HG02981 (cell line): Measurements from ENCODE around the gene GALNT18.

ENCODE experiments used
- ATAC-seq: cut with Tn5 transposase; IDR thresholded peaks from one replicate; pipeline ENCODE4 v1.9.1; 2021; ENCODE audit warnings: mild to moderate bottlenecking, moderate library complexity; ENCODE audit not compliant: unreplicated experiment

GALNT18 gene

DNA sequence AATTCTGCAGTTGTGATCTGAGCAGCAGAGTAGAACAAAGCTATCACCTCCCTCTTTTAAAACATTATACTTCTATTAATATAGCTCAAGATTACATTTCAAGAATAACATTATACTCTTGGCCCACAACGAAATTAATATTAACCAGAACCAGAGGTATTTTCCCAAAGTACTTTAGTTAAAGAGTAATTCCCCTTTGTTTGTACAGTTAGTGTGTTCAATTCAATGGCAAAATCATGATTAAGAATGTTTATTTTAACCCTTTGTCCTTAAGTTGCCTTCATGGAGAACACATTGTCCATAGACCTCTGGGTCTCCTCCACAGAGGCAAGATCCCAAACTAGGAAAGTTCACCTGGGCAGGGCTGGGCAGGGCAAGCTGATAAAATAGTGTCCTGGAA is 180.7 kb downstream of the GALNT18 start:
- no peak for ATAC-seq

- no peak for ATAC-seq
Measured at GRCh38 chr11:11440144-11440543, 181.7 kb downstream of the GALNT18 start.

DNA sequence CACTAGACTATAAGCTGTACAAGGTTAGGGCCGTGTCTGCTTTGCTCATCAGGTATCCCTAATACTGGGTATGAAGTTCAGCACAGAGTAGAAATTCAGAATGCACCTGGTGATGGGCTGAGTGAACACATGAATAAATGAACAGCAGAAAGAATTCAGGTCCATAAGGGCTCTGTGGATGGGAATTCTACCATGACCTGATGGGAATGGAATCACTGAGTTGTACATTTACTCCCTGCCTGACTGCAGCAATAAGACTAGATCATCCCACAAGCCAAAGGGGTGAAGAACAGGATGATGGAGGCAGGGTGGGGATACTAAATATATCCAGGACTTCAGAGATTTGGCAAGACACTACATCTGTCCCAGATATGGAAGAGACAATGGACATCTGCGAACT is 182.2 kb downstream of the GALNT18 start:
- ATAC-seq: no peak

DNA sequence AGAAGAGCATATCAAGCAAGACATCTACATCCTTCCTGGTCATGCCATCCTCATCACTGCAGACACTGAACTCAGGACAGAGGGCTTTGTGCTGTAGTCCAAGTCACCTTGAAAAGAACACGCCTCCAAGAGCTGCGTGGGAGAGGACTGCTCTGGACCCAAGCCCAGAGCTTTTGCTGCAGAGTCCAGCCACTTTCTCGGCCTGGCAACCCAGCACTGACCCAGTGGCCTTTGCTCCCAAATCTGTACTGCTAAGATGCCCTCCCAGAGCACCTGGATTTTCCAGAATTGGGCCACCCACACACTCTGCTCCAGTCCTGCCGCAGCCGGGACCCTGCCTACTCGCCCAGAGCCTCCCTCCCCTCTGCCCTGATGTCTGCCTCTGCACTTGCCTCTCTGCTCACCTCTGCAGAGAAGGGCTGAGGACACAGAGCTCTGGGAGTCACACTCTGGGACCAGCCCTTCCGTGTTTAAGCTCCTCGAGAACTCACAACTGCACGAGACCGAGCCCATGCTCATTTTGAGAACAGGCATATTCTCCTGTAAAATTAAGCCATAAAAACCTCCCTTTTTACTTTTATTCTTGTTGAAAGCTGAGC is 185.0 kb downstream of the GALNT18 start:
- no peak for ATAC-seq

DNA sequence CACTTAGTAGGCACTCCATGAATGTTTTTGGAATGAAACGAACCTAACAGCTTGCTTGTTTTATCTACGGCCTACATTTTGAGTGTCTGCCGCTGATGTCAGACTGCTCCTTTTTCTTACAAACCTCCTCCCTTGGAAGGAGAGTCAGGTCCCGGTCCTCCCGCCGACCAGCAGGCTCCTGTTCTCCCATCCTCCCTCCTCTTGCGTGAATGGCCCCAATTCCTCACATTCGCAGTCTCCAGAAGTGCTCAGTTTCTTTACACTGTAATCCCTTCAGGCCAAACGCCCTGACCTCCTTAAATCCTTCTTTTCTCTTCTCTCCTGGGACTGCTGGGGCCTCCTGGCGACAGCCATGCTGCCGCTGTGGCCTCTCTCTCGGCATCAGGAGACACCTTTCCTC is 186.2 kb downstream of the GALNT18 start:
- ATAC-seq: no peak

GRCh38 chr11:11433960-11434359 is 187.8 kb downstream of the GALNT18 start:
- ATAC-seq: no peak

GRCh38 chr11:11432621-11433319 is 189.0 kb downstream of the GALNT18 start:
- no peak for ATAC-seq

DNA sequence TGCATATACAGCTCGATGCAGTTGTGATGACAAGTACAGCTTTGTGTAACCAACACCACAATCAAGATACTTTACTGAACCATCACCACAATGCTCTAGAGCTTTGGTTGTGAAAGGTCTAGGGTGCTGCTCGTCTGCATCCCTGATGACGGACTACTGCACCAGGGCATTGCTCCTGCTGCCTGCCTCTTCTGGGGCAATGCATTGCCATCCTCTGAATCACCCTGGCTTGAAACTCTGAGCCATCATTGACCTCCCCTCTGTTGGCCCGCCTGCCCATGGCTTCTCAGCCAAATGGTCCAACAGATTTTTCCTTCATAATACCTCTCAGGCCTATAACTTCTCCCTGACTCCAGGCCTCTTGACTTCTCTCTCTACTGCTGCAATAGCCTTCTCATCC is 191.4 kb downstream of the GALNT18 start:
- no peak for ATAC-seq

- ATAC-seq: no peak
Measured at GRCh38 chr11:11428714-11429113, 193.1 kb downstream of the GALNT18 start.

GRCh38 chr11:11427542-11427941 is 194.3 kb downstream of the GALNT18 start:
- ATAC-seq: no peak

GRCh38 chr11:11427140-11427539 is 194.7 kb downstream of the GALNT18 start:
- no peak for ATAC-seq

GRCh38 chr11:11426226-11426952 is 195.4 kb downstream of the GALNT18 start:
- ATAC-seq: no peak

DNA sequence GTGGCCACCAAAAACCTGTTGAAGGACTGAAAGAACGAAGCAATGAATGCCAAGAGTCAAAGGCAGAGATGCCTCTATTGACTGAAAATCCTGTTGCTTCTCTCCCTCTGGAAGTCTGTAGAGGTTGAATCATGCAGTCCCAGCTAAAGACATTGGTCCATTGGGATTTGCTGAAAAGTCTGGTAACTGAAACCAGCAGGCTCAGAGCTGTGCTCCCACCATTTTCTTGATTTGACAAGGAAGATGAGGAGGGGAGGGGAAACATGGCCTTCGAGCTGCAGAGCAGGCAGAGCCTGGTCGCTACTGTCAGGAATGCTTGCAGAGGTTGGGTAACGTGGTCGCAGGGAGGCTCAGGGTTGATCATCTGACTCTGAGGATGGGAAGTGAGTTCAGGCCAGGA is 196.0 kb downstream of the GALNT18 start:
- ATAC-seq: no peak

DNA sequence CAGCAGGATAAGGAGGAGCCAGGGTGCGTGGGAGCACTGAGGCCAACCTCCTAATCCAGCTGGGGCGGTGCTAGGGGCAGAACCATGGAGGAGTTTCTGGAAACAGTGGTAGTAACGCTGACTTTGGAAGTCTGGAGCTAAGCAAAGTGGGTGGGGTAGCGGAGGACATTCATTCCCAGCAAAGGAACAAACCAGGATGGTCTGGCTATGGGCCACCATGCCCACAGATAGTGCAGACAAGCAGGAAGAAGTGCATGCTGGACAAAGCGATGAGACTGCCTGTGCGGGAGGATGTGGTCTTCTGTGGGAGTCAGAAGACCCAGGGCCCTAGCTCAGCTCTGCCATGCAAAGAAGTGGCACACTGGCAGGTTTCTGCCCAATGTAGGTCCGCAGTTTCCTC is 197.1 kb downstream of the GALNT18 start:
- ATAC-seq: no peak

DNA sequence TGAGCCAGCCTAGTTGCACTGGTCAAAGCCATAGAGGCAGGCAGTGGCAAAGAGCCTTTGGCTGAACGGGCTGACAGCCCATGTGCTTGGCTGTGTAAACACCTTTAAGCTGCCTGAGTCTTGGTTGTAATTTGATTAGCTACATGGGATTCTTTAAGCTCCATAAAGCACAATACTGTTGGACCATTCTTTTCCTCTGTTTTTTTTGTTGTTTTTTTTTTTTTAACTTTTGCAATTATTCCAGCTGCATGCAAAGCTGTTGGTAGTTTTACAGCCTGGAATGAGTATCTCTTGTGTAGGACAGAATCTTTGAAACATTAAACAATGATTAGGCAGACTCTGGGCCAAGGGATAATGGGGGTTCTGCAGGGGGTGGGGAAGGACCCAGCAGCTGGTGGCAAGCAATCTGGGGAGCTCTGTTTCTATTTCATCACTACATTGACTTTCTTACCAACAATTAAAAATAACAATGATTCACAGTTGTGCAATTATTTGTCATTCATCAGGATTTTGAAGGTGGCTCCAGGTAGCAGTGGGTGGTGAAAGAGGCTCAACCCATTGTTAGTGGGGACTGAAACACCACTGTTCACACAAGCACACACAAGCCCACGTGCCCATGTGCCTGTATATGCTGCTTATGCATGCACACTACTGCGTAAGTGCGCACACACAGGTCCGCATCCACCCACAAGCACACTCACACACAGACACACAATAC is 199.2 kb downstream of the GALNT18 start:
- no peak for ATAC-seq

GRCh38 chr11:11421509-11421908 is 200.3 kb downstream of the GALNT18 start:
- no peak for ATAC-seq

- ATAC-seq: no peak
Measured at GRCh38 chr11:11420899-11421285, 200.9 kb downstream of the GALNT18 start.

GRCh38 chr11:11420191-11420898 is 201.5 kb downstream of the GALNT18 start:
- ATAC-seq: no peak

DNA sequence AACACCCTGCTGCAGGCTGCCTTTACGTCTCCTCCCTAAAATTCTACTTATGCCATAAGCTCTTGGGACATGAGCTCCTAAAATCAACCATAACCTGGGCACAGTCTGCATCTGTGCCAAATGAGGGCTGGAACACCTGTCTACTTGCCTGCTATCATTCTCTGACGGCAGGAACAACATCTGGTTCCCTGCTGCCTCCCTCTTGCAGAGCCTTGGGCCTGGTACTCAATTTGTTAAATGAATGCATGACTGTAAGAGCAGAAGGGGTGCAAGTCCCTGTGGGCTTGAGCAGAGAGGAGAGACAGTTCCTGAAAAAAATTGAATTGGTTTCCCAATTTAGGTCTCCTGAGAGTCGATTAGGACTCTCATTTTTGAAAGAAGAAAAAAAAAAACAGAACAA is 202.1 kb downstream of the GALNT18 start:
- no peak for ATAC-seq

GRCh38 chr11:11416917-11417316 is 204.9 kb downstream of the GALNT18 start:
- no peak for ATAC-seq

DNA sequence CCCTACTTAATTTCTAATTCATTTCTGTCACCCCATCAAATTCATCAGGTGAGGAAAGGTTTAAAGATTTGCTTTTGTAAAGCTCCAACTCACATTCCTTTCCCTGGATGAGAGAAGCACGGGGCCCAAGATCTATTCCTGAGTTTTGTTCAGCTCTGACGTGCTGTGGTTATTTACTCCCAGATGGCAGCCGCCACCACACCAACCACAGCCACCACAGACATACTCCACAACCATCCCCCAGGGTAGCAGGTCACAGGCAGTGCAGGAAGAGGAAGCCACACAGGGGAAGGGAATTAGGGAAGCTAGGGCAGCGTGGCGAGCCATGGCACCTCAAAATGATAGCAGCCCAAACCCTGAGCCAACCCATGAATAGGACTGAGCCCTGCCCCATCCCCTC is 205.3 kb downstream of the GALNT18 start:
- no peak for ATAC-seq
